Measurements from ENCODE around the gene DAPP1. TPM values are rescaled to one million over a fixed set of nuclear protein-coding genes. Genes with fewer than 3 reads are reported as not detected.

Gene DAPP1
- total RNA-seq, 1 experiment from 2014 or later, result 17.6 TPM

DNA sequence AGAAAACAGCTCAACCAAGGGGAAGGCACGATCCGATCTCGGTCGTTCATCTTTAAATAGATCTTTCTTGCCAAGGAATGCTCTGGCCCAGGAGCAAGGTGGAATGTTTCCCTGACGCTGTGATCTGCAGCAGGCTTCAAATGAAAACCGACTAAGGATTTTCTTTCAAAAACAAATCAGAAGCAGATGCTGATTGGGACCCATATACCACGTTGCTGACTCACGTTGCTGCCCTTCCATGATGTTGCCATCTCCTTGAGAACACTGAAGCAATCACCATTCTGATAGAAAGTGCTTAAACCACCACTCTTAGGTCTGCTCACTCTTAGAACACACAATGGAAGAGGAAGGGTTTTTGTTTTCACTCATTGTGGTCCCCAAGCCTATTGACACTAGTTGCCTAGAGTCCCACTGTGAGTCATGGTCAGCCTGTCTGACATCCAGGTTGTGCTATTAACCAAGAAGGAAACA is 51.5 kb downstream of the DAPP1 start:
- intact Hi-C loops (cut with micrococcal nuclease), result no loop called here
- Mint-ChIP-seq H3K9me3 (ENCODE audit: unreplicated experiment) (no peaks in the 10 kb centered on the region), H3K27me3 (ENCODE audit: insufficient read depth, unreplicated experiment) (no peaks in the 10 kb centered on the region), H3K4me3 (ENCODE audit: unreplicated experiment) (no peak overlapping the region), H3K36me3 (ENCODE audit: insufficient read depth, unreplicated experiment) (peaks cover 24% of the 10 kb centered on the region), H3K27ac (ENCODE audit: low read depth, unreplicated experiment) (no peak overlapping the region), H3K4me1 (ENCODE audit: insufficient read depth, unreplicated experiment) (no peaks in the 10 kb centered on the region)
- ChIA-PET POLR2A (no interaction called here), CTCF (interaction anchor here (0.6 kb wide), 1 partner anchor 928 kb away, joined by 3 read pairs; no protein-coding TSS in a partner anchor)
- BruUV-seq (replicated peaks), result no TSS peak
- DNase-seq (ENCODE audit: unreplicated experiment), result no peak
- TF ChIP-seq, protein P1, sequence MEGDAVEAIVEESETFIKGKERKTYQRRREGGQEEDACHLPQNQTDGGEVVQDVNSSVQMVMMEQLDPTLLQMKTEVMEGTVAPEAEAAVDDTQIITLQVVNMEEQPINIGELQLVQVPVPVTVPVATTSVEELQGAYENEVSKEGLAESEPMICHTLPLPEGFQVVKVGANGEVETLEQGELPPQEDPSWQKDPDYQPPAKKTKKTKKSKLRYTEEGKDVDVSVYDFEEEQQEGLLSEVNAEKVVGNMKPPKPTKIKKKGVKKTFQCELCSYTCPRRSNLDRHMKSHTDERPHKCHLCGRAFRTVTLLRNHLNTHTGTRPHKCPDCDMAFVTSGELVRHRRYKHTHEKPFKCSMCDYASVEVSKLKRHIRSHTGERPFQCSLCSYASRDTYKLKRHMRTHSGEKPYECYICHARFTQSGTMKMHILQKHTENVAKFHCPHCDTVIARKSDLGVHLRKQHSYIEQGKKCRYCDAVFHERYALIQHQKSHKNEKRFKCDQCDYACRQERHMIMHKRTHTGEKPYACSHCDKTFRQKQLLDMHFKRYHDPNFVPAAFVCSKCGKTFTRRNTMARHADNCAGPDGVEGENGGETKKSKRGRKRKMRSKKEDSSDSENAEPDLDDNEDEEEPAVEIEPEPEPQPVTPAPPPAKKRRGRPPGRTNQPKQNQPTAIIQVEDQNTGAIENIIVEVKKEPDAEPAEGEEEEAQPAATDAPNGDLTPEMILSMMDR (IDR thresholded peaks at IDR 0.05; ENCODE audit: unreplicated experiment), result no peak

DNA sequence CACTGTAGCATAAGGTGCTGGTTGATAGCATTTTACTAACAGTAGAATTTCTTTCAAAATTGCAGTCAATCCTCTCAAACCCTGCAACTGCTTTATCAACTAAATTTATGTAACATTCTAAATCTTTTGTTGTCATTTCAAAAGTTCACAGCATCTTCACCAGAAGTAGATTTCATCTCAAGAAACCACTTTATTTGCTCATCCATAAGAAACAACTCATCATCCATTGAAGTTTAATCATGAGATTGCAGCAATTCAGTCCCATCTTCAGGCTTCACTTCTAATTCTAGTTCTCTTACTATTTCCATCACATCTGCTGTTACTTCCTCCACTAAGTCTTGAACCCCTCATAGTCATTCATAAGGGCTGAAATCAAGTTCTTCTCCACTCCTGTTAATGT is 55.9 kb downstream of the DAPP1 start:
- intact Hi-C loops (cut with micrococcal nuclease), result no loop called here
- Mint-ChIP-seq H3K4me3 (ENCODE audit: unreplicated experiment) (no peak overlapping the region), H3K9me3 (ENCODE audit: unreplicated experiment) (no peaks in the 10 kb centered on the region), H3K36me3 (ENCODE audit: insufficient read depth, unreplicated experiment) (peaks cover 25% of the 10 kb centered on the region), H3K4me1 (ENCODE audit: insufficient read depth, unreplicated experiment) (no peaks in the 10 kb centered on the region), H3K27ac (ENCODE audit: low read depth, unreplicated experiment) (no peak overlapping the region), H3K27me3 (ENCODE audit: insufficient read depth, unreplicated experiment) (no peaks in the 10 kb centered on the region)
- POLR2A ChIA-PET, result no interaction called here
- CTCF ChIA-PET, result no interaction called here
- no peak for DNase-seq (ENCODE audit: unreplicated experiment)
- TF ChIP-seq, protein P1 (IDR thresholded peaks at IDR 0.05; ENCODE audit: unreplicated experiment), result no peak
- BruUV-seq (replicated peaks), result no TSS peak

DNA sequence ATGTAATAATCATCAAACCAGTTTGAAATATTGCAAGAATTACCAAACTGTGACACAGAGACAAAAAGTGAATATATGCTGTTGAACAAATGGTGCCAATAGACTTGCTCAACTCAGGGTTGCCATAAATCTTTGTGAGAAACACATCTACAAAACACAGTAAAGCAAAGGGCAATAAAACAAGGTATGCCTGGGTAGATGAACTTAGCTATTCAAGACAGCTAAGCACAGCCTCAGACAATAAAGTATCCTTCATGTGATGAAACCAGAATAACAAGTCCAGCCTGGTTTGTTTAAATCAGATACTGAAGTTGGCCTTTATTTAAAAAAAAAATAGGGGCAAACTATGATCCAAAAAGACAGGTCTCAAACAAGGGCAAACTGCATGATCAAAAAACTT is 58.4 kb downstream of the DAPP1 start:
- CTCF ChIA-PET, result no interaction called here
- no TSS peak for BruUV-seq (replicated peaks)
- TF ChIP-seq, protein P1 (IDR thresholded peaks at IDR 0.05; ENCODE audit: unreplicated experiment), result no peak
- POLR2A ChIA-PET, result interaction anchor here (0.6 to 2.1 kb wide), 2 partner anchors 14 to 312 kb away, joined by 3 to 4 read pairs; partner anchors contain the start of gene TRMT10A
- H3K27me3 Mint-ChIP-seq (ENCODE audit: insufficient read depth, unreplicated experiment), result no peaks in the 10 kb centered on the region
- no peak overlapping the region for H3K4me3 Mint-ChIP-seq (ENCODE audit: unreplicated experiment)
- intact Hi-C loops (cut with micrococcal nuclease), result no loop called here
- H3K4me1 Mint-ChIP-seq (ENCODE audit: insufficient read depth, unreplicated experiment), result no peaks in the 10 kb centered on the region
- no peak overlapping the region for H3K27ac Mint-ChIP-seq (ENCODE audit: low read depth, unreplicated experiment)
- no peaks in the 10 kb centered on the region for H3K9me3 Mint-ChIP-seq (ENCODE audit: unreplicated experiment)
- no peak for DNase-seq (ENCODE audit: unreplicated experiment)
- H3K36me3 Mint-ChIP-seq (ENCODE audit: insufficient read depth, unreplicated experiment), result peaks cover 28% of the 10 kb centered on the region

DNA sequence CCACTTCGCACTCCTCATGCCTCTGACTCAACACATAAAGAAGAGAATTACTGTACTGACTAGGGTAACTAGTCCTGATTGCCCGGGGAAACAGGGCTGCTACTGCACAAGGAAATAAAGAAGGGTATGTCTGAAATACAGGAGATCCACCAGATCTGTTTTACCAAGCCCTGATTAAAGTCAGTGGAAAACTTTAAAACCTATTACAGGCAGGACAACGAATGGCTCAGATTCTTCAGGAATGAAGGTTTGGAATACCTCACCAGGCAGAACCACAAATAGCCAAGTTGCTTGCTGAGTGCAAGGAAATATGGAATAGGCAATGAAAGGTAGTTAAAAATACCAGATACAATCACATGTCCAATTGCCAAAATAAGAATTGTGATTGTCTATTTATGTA is 60.3 kb downstream of the DAPP1 start:
- intact Hi-C loops (cut with micrococcal nuclease), result no loop called here
- no peaks in the 10 kb centered on the region for H3K4me1 Mint-ChIP-seq (ENCODE audit: insufficient read depth, unreplicated experiment)
- TF ChIP-seq, protein P1 (IDR thresholded peaks at IDR 0.05; ENCODE audit: unreplicated experiment), result no peak
- ChIA-PET CTCF (no interaction called here), POLR2A (no interaction called here)
- peaks cover 47% of the 10 kb centered on the region for H3K36me3 Mint-ChIP-seq (ENCODE audit: insufficient read depth, unreplicated experiment)
- no peaks in the 10 kb centered on the region for H3K27me3 Mint-ChIP-seq (ENCODE audit: insufficient read depth, unreplicated experiment)
- no peaks in the 10 kb centered on the region for H3K9me3 Mint-ChIP-seq (ENCODE audit: unreplicated experiment)
- no peak overlapping the region for H3K4me3 Mint-ChIP-seq (ENCODE audit: unreplicated experiment)
- DNase-seq (ENCODE audit: unreplicated experiment), result no peak
- BruUV-seq (replicated peaks), result no TSS peak
- no peak overlapping the region for H3K27ac Mint-ChIP-seq (ENCODE audit: low read depth, unreplicated experiment)
